ENCODE measurements around the gene DUSP22. TPM values are rescaled to one million over a fixed set of nuclear protein-coding genes. Genes with fewer than 3 reads are reported as not detected.

Gene DUSP22
- total and polyA plus RNA-seq, 2 of the 8 experiments (the other 6 are each of a cell fraction or from before 2014, with no cell fraction given), result 15.5 to 32.4 TPM

GRCh38 chr6:357791-358341 is 65.6 kb downstream of the DUSP22 start (continued):
- TF ChIP-seq POLR2A (IDR thresholded peaks at IDR 0.05; ENCODE audit: control extremely low read depth in 1 of 2, low read depth in 2 of 2, low read length in 2 of 2) (no peak), POU5F1 (IDR thresholded peaks at IDR 0.05; ENCODE audit: low read depth, low read length) (no peak)
